HepG2 (cell line): ENCODE data around the gene ZBP1. TPM values are rescaled to one million over a fixed set of nuclear protein-coding genes. Genes with fewer than 3 reads are reported as not detected.

Experiments
- ARHGAP35 ChIP-seq: sonication (generic); formaldehyde crosslinking; IDR thresholded peaks from 2 replicates; pipeline ENCODE4 v1.9.0; 2022; ENCODE audit warnings: mild to moderate bottlenecking, inconsistent platforms, moderate library complexity, missing genetic modification reagents, borderline replicate concordance
- ARID4A ChIP-seq: sonication (generic); formaldehyde crosslinking; IDR thresholded peaks from 2 replicates; pipeline ENCODE4 v1.5.0; 2020; ENCODE audit warnings: mild to moderate bottlenecking, missing genetic modification reagents, borderline replicate concordance
- ETV5 ChIP-seq: IDR thresholded peaks from 2 replicates; pipeline ENCODE4 v1.6.1; 2018; ENCODE audit warnings: missing biosample characterization, missing genetic modification reagents, inconsistent platforms, borderline replicate concordance
- FOXC1 ChIP-seq: sonication (generic); formaldehyde crosslinking; IDR thresholded peaks from 2 replicates; pipeline ENCODE4 v1.8.0; 2022; ENCODE audit warnings: mild to moderate bottlenecking, missing genetic modification reagents, borderline replicate concordance
- KLF11 ChIP-seq: IDR thresholded peaks from 2 replicates; pipeline ENCODE4 v1.6.1; 2016; ENCODE audit warnings: missing compliant biosample characterization
- KLF6 ChIP-seq: IDR thresholded peaks from 2 replicates; pipeline ENCODE4 v1.8.0; 2016; ENCODE audit warnings: missing biosample characterization, missing genetic modification reagents
- MYC ChIP-seq: sonication (generic); formaldehyde crosslinking; IDR thresholded peaks from 2 replicates; pipeline ENCODE4 v1.9.0; 2021; ENCODE audit warnings: missing genetic modification reagents, borderline replicate concordance
- POLR2AphosphoS5 ChIP-seq: IDR thresholded peaks from 2 replicates; pipeline ENCODE4 v1.6.1; 2012; ENCODE audit warnings: low read depth, low read length
- RXRB ChIP-seq: IDR thresholded peaks from 2 replicates; pipeline ENCODE4 v1.6.1; 2016; ENCODE audit warnings: borderline replicate concordance, missing genetic modification reagents, missing compliant biosample characterization
- SMARCE1 ChIP-seq: fragments of 450-650 bp; IDR thresholded peaks from 2 replicates; pipeline ENCODE4 v1.6.1; 2017; ENCODE audit warnings: borderline replicate concordance
- SPEN ChIP-seq: sonication (generic); formaldehyde crosslinking; IDR thresholded peaks from 2 replicates; pipeline ENCODE4 v1.5.1; 2020; ENCODE audit warnings: low read depth, mild to moderate bottlenecking, missing genetic modification reagents
- TEAD3 ChIP-seq: optimal IDR thresholded peaks from 2 replicates; pipeline ENCODE3; 2016; ENCODE audit warnings: borderline replicate concordance
- YEATS4 ChIP-seq: sonication (generic); formaldehyde crosslinking; IDR thresholded peaks from 2 replicates; pipeline ENCODE4 v1.4.0; 2020; ENCODE audit warnings: missing genetic modification reagents, borderline replicate concordance
- ZBTB38 ChIP-seq: sonication (generic); formaldehyde crosslinking; IDR thresholded peaks from 2 replicates; pipeline ENCODE4 v1.5.1; 2020; ENCODE audit warnings: mild to moderate bottlenecking, missing genetic modification reagents
- ZFX ChIP-seq: sonication (generic); formaldehyde crosslinking; IDR thresholded peaks from 2 replicates; pipeline ENCODE4 v1.4.0; 2020; ENCODE audit warnings: mild to moderate bottlenecking, low read depth, missing genetic modification reagents, moderate library complexity
- ZFYVE20 ChIP-seq: sonication (generic); formaldehyde crosslinking; IDR thresholded peaks from 2 replicates; pipeline ENCODE4 v1.8.0; 2023; ENCODE audit warnings: low read depth, mild to moderate bottlenecking, moderate library complexity, missing genetic modification reagents, borderline replicate concordance
- ZNF556 ChIP-seq: sonication (generic); formaldehyde crosslinking; IDR thresholded peaks from 2 replicates; pipeline ENCODE4 v1.4.0; 2020; ENCODE audit warnings: mild to moderate bottlenecking, missing genetic modification reagents, borderline replicate concordance
- polyA plus RNA-seq, 8 experiments: library from polyadenylated mRNA; depleted of rRNA in 3 of 8; stranded (reverse) in 7 of 8; unstranded in 1 of 8; fragments of >200 nt; fragmentation: Illumina TruSeq in 4 of 8; extraction: Trizol in 4 of 8; gene quantifications; 2 replicates each; pipeline versions ENCODE4 v1.2.1 to v1.2.3, GENCODE V29; 2011 to 2016; ENCODE audit warnings: low read depth in 4 of 8, missing spikeins in 1 of 8, mixed read lengths in 1 of 8; ENCODE audit not compliant: insufficient read depth in 1 of 8
- total RNA-seq, 5 experiments: library from RNA; depleted of rRNA; stranded (reverse); fragments of >200 nt; fragmentation: Illumina TruSeq; extraction: Trizol; gene quantifications; 2 replicates each; pipeline ENCODE4 v1.2.3, GENCODE V29; 2016; ENCODE audit warnings: low read depth in 1 of 5
- TF ChIP-seq, protein P1 (sequence below): sonication (generic); formaldehyde crosslinking; IDR thresholded peaks from 2 replicates; pipeline ENCODE4 v1.5.1; 2020; ENCODE audit warnings: mild to moderate bottlenecking, missing genetic modification reagents, borderline replicate concordance
- TF ChIP-seq, protein P2 (sequence below): IDR thresholded peaks from 2 replicates; pipeline ENCODE4 v1.6.1; 2012; ENCODE audit warnings: inconsistent platforms

Gene ZBP1
- total and polyA plus RNA-seq, 2 of the 13 experiments (the other 11 are each of a cell fraction or from before 2014, with no cell fraction given): not detected

- peak; percentile 60; the same call in 1 of the 2 replicates for TF ChIP-seq ETV5
- TF ChIP-seq ZFX: peak; percentile 57
- 0 out of 2 replicates have a peak, but pooled peaks have one; percentile 31 for TF ChIP-seq SPEN (CRISPR knock-in tag)
- peak; percentile 53; the same call in 1 of the 2 replicates for TF ChIP-seq ARID4A (CRISPR knock-in tag)
- 0 out of 2 replicates have a peak, but pooled peaks have one; percentile 32 for TF ChIP-seq YEATS4
- TF ChIP-seq RXRB: peak; percentile 67; the same call in 1 of the 2 replicates
- peak; percentile 64; the same call in 1 of the 2 replicates for TF ChIP-seq POLR2AphosphoS5
- no peak for TF ChIP-seq SMARCE1
- no peak for TF ChIP-seq FOXC1 (CRISPR knock-in tag)
- peak; percentile 91; the same call in 1 of the 2 replicates for TF ChIP-seq ZNF556 (CRISPR knock-in tag)
- TF ChIP-seq, protein P1, sequence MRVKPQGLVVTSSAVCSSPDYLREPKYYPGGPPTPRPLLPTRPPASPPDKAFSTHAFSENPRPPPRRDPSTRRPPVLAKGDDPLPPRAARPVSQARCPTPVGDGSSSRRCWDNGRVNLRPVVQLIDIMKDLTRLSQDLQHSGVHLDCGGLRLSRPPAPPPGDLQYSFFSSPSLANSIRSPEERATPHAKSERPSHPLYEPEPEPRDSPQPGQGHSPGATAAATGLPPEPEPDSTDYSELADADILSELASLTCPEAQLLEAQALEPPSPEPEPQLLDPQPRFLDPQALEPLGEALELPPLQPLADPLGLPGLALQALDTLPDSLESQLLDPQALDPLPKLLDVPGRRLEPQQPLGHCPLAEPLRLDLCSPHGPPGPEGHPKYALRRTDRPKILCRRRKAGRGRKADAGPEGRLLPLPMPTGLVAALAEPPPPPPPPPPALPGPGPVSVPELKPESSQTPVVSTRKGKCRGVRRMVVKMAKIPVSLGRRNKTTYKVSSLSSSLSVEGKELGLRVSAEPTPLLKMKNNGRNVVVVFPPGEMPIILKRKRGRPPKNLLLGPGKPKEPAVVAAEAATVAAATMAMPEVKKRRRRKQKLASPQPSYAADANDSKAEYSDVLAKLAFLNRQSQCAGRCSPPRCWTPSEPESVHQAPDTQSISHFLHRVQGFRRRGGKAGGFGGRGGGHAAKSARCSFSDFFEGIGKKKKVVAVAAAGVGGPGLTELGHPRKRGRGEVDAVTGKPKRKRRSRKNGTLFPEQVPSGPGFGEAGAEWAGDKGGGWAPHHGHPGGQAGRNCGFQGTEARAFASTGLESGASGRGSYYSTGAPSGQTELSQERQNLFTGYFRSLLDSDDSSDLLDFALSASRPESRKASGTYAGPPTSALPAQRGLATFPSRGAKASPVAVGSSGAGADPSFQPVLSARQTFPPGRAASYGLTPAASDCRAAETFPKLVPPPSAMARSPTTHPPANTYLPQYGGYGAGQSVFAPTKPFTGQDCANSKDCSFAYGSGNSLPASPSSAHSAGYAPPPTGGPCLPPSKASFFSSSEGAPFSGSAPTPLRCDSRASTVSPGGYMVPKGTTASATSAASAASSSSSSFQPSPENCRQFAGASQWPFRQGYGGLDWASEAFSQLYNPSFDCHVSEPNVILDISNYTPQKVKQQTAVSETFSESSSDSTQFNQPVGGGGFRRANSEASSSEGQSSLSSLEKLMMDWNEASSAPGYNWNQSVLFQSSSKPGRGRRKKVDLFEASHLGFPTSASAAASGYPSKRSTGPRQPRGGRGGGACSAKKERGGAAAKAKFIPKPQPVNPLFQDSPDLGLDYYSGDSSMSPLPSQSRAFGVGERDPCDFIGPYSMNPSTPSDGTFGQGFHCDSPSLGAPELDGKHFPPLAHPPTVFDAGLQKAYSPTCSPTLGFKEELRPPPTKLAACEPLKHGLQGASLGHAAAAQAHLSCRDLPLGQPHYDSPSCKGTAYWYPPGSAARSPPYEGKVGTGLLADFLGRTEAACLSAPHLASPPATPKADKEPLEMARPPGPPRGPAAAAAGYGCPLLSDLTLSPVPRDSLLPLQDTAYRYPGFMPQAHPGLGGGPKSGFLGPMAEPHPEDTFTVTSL (CRISPR knock-in tag): peak; percentile 81; the same call in 1 of the 2 replicates
- no peak for TF ChIP-seq ZBTB38 (CRISPR knock-in tag)
- 0 out of 2 replicates have a peak, but pooled peaks have one; percentile 13 for TF ChIP-seq KLF6 (CRISPR knock-in tag)
- TF ChIP-seq ZFYVE20 (CRISPR knock-in tag): no peak
- TF ChIP-seq, protein P2, sequence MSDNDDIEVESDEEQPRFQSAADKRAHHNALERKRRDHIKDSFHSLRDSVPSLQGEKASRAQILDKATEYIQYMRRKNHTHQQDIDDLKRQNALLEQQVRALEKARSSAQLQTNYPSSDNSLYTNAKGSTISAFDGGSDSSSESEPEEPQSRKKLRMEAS: peak; percentile 54
- TF ChIP-seq MYC (CRISPR knock-in tag): peak; percentile 29; the same call in 1 of the 2 replicates
- no peak for TF ChIP-seq TEAD3 (CRISPR knock-in tag)
- no peak for TF ChIP-seq KLF11 (CRISPR knock-in tag)
- TF ChIP-seq ARHGAP35 (CRISPR knock-in tag): no peak
These were observed 51.9 kb downstream of the ZBP1 start (continued) for GRCh38 chr20:57568088-57568896.
